Testis (tissue), 2 donors: ENCODE results near the gene PFKFB3.

ENCODE experiments used
- POLR2A ChIP-seq: fragments of 450-650 bp; IDR thresholded peaks from one replicate; pipeline ENCODE4 v1.6.1; 2017; ENCODE audit warnings: antibody characterized with exemption, mild to moderate bottlenecking, moderate library complexity
- TF ChIP-seq, protein P1 (sequence below), 3 experiments: fragments of 450-650 bp in 2 of 3; fragments of 200-600 bp in 1 of 3; sonication (generic) in 1 of 3; IDR thresholded peaks; one replicate each; pipeline ENCODE4 v1.5.1; 2016 to 2019; ENCODE audit warnings: antibody characterized with exemption in 3 of 3, mild to moderate bottlenecking in 2 of 3, moderate library complexity in 1 of 3

DNA sequence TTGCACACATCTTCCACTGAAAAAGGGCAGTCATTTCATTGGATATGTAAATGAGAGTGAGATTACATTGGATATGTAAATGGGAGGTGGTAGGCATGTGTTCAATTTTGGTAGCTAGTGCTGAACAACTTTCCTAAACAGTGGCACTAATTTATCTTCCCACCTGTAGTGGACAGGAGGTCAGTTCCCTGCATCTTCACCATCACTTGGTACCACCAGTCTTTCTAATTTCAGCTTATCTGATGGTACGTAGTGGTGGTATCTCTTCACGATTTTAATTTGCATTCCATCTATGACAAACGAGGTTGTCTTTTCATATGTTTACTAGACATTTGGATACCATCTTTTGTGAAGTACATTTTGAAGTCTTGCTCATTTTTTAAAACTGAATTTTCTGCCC, 58.1 kb downstream of the PFKFB3 start:
- TF ChIP-seq, protein P1, sequence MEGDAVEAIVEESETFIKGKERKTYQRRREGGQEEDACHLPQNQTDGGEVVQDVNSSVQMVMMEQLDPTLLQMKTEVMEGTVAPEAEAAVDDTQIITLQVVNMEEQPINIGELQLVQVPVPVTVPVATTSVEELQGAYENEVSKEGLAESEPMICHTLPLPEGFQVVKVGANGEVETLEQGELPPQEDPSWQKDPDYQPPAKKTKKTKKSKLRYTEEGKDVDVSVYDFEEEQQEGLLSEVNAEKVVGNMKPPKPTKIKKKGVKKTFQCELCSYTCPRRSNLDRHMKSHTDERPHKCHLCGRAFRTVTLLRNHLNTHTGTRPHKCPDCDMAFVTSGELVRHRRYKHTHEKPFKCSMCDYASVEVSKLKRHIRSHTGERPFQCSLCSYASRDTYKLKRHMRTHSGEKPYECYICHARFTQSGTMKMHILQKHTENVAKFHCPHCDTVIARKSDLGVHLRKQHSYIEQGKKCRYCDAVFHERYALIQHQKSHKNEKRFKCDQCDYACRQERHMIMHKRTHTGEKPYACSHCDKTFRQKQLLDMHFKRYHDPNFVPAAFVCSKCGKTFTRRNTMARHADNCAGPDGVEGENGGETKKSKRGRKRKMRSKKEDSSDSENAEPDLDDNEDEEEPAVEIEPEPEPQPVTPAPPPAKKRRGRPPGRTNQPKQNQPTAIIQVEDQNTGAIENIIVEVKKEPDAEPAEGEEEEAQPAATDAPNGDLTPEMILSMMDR (IDR thresholded peaks at IDR 0.05): no peak
- TF ChIP-seq POLR2A: no peak
